GM18951 (cell line): ENCODE results near the gene GAS6.
"Not testable (repeated sequence)": the region's sequence is repeated elsewhere in the genome, so short reads cannot be mapped to it uniquely, and the experiment has no call there.

Experiments used
- POLR2A ChIP-seq: IDR thresholded peaks from 4 replicates; pipeline ENCODE4 v1.6.1; 2011; ENCODE audit warnings: mild to moderate bottlenecking; ENCODE audit not compliant: insufficient read length, insufficient read depth; ENCODE audit errors: extremely low read depth
- in situ Hi-C: fragments of 300-500 bp; cut with MboI; formaldehyde crosslinking; loops from one replicate; pipeline ENCODE4 v1.12.0; 2022; ENCODE audit warnings: low sequenced_read_pairs, mixed read lengths, inconsistent platforms; ENCODE audit not compliant: unreplicated experiment

GAS6 gene

DNA sequence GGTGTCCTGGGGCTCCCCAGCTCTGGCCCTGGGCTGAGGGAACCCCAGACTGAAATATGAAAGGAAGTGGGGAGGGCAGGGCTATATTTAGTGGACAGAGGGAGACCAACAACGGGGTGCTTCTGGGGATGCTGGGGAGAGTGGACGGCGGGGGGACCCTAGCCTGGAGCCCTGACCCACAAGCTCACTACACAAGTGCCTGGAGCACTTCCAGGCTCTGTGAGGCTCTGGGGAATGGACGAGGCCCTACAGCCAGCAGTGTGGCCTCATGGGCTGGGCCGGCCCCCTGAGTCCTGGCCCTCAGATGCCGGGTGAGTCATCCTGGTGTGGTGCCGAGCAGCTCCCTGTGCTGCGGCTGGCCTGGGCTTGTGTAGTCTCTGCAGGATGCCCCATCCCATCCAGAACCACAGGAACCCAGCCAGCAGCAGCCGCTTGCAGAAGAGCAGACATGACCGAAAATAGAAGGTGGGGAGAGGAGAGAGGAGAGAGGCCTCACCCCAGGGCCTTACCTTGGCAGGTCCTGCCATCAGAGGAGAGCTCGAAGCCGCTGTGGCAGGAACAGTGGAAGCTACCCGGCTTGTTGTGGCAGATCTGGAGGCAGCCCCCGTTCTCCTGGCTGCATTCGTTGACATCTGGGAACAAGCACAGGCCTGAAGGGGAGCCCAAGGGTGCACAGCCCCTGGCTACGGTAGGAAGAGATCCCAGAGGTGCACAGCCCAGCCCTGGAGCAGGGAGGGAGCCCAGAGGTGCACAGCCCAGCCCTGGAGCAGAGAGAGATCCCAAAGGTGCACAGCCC, 26.1 kb downstream of the GAS6 start:
- in situ Hi-C loops: no loop called here
- TF ChIP-seq POLR2A: no peak

GRCh38 chr13:113836768-113837559, 26.9 kb downstream of the GAS6 start:
- in situ Hi-C loops: no loop called here

DNA sequence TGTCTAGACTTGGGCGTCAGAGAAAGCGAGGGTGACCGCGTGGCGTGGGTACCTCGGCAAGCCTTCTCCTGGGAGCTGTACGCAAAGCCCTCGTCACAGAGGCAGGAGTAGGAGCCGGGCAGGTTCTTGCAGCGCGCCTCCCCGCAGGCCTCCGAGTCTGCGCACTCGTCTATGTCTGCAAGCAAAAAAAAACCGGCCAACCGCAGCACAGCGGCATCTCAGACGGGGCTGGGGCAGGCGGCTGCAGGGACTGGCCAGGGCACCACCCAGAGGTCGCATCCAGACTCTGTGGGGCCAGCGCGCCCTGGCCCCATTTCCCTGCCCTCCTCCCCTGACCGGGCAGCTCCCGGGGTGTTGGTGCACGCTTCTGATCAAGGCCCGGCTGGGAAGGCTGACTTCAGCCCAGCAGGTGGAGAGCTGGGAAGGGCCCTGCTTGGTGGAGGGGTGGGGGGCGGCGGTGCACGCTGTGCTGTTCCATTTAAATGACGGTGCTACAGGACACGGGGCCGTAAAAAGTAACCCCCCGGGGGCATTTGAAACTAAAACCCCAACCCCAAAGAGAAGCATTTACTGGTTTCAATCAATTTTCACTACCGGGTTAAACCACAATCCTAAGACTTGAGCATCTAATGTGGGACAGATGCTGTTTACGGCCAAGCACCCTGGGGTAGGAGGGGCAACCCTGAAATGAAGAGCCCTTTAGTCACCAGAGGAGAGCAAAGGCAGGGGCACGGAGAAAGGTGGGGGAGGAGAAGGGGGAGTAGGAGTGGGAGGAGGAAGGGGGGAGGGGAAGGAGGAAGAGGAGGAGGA, 28.2 kb downstream of the GAS6 start:
- in situ Hi-C loops: no loop called here
- no peak for TF ChIP-seq POLR2A

More at GRCh38 chr13:113836768-113837559, 26.9 kb downstream of the GAS6 start:
- no peak for TF ChIP-seq POLR2A

- in situ Hi-C loops: no loop called here
- no peak for TF ChIP-seq POLR2A
These were observed 29.2 kb downstream of the GAS6 start for GRCh38 chr13:113834496-113835200.

- in situ Hi-C loops: not testable (repeated sequence)
These were observed 29.9 kb downstream of the GAS6 start for GRCh38 chr13:113834006-113834405.

- in situ Hi-C loops: no loop called here
- no peak for TF ChIP-seq POLR2A
These were observed 30.6 kb downstream of the GAS6 start for GRCh38 chr13:113833111-113833830.

- TF ChIP-seq POLR2A: no peak
- in situ Hi-C loops: no loop called here
These were observed 31.2 kb downstream of the GAS6 start for GRCh38 chr13:113832631-113833030.

DNA sequence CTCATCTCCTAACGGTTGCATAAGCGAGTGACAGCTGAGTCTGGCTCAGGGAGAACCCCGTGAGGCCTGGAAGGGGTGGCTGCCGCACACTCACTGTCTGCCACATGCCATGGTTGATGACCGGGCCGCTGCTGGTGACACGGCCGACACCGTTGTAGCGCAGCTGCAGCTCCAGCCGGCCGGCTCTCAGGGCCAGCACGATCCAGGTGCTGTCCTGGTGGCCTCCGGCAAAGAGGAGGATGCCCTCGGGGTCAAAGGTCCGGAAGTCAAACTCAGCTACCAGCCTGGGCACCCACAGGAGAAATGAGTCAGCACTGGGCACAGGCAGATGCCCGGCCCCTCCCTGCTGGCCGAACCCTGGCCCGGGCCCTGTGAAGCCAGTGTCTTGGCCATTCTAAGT, 31.7 kb downstream of the GAS6 start:
- no peak for TF ChIP-seq POLR2A

GRCh38 chr13:113831061-113831460, 32.8 kb downstream of the GAS6 start:
- in situ Hi-C loops: no loop called here
- TF ChIP-seq POLR2A: no peak

More for the DNA sequence above, 31.7 kb downstream of the GAS6 start:
- in situ Hi-C loops: no loop called here

- in situ Hi-C loops: not testable (repeated sequence)
These were observed 33.4 kb downstream of the GAS6 start for GRCh38 chr13:113830426-113830950.

DNA sequence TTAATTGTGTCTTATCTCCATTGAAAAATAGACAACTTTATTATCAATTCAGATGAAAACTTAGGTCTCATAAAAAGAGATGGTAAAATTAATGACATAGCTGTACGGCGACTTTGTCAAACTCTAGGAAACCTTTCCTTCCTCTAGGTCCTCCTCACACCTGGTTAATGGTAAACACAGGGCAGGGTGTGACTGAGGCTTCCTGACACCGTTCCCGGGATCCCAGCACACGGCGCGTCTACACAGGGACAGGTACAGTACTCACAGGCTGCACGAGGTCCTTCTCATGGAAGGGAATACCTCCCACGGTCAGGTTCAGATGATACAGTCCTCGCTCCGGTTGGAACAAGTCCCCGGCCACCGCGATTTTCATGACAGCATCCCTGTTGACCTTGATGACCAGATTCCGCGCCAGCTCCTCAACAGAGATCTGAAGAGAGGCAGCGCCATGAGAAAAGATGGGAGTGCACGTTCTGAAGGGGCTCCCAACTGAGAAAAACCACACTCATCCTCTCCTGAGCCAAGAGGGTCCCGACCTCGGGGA, 35.5 kb downstream of the GAS6 start:
- no peak for TF ChIP-seq POLR2A
- in situ Hi-C loops: no loop called here

DNA sequence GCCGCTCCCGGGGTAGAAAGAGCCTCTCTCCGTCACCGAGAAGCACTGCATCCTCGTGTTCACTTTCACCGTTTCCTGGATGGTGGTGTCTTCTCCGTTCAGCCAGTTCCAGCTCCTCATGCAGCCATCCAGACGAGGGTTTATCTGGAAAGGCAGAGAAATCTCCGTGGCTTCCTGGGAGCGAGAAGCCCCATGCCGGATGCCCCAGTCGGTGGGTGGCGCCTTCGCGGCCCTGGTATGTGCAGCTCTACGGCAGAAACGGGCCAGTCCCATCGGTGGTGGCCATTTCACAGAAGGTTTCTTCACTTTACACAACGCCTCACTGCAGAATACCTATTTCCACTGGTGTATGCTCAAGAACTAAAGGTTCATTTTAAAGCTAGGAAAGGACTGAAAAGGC, 36.9 kb downstream of the GAS6 start:
- in situ Hi-C loops: no loop called here
- no peak for TF ChIP-seq POLR2A

GRCh38 chr13:113826446-113826845, 37.4 kb downstream of the GAS6 start:
- in situ Hi-C loops: not testable (repeated sequence)
